ENCODE results near the gene CHRNA10. TPM values are rescaled to one million over a fixed set of nuclear protein-coding genes. Genes with fewer than 3 reads are reported as not detected.

CHRNA10 gene
- total RNA-seq, 1 experiment from 2014 or later: 3.6 TPM

- CTCF ChIA-PET: no interaction called here
- Mint-ChIP-seq H3K27ac (ENCODE audit: unreplicated experiment) (no peak overlapping the region), H3K4me3 (ENCODE audit: unreplicated experiment) (no peak overlapping the region), H3K4me1 (ENCODE audit: low read depth, unreplicated experiment) (no peaks in the 10 kb centered on the region), H3K9me3 (ENCODE audit: unreplicated experiment) (no peaks in the 10 kb centered on the region), H3K36me3 (ENCODE audit: insufficient read depth, unreplicated experiment) (peaks cover 57% of the 10 kb centered on the region), H3K27me3 (ENCODE audit: insufficient read depth, unreplicated experiment) (no peaks in the 10 kb centered on the region)
- no peak for DNase-seq
- Histone ChIP-seq H3K36me3 (ENCODE audit: control insufficient read depth, insufficient read depth, low read length) (0 out of 2 replicates have a peak, but pooled peaks cover 3% of the 10 kb centered on the region), H3K27me3 (replicated peaks; ENCODE audit: control insufficient read depth, insufficient read depth, low read length) (no peaks in the 10 kb centered on the region), H3K9me3 (no peaks in the 10 kb centered on the region), H3K4me3 (ENCODE audit: low read depth, low read length) (no peak overlapping the region), H3K4me1 (no peaks in the 10 kb centered on the region)
- TF ChIP-seq CTCF (IDR thresholded peaks at IDR 0.05; ENCODE audit: insufficient read depth in 1 of 2, low read depth in 1 of 2, low read length in 1 of 2, severe bottlenecking in 1 of 2, unreplicated experiment in 1 of 2): no peak
- POLR2A ChIA-PET: no interaction called here
- BruUV-seq (replicated peaks): no TSS peak
- intact Hi-C loops (cut with micrococcal nuclease; ENCODE audit: unreplicated experiment): no loop called here
These were observed 2.1 kb downstream of the CHRNA10 start for GRCh38 chr11:3669128-3669527.

GRCh38 chr11:3667149-3668035 lies 3.8 kb downstream of the CHRNA10 start:
- peaks cover 55% of the 10 kb centered on the region for H3K36me3 Mint-ChIP-seq (ENCODE audit: insufficient read depth, unreplicated experiment)
- Histone ChIP-seq H3K4me3 (ENCODE audit: low read depth, low read length) (no peak overlapping the region), H3K27me3 (replicated peaks; ENCODE audit: control insufficient read depth, insufficient read depth, low read length) (no peaks in the 10 kb centered on the region), H3K9me3 (no peaks in the 10 kb centered on the region), H3K4me1 (no peaks in the 10 kb centered on the region), H3K36me3 (ENCODE audit: control insufficient read depth, insufficient read depth, low read length) (0 out of 2 replicates have a peak, but pooled peaks cover 3% of the 10 kb centered on the region)
- POLR2A ChIA-PET: no interaction called here
- H3K27ac Mint-ChIP-seq (ENCODE audit: unreplicated experiment): no peak overlapping the region
- no peaks in the 10 kb centered on the region for H3K9me3 Mint-ChIP-seq (ENCODE audit: unreplicated experiment)
- H3K27me3 Mint-ChIP-seq (ENCODE audit: insufficient read depth, unreplicated experiment): no peaks in the 10 kb centered on the region
- TF ChIP-seq CTCF (IDR thresholded peaks at IDR 0.05; ENCODE audit: insufficient read depth in 1 of 2, low read depth in 1 of 2, low read length in 1 of 2, severe bottlenecking in 1 of 2, unreplicated experiment in 1 of 2): no peak
- H3K4me1 Mint-ChIP-seq (ENCODE audit: low read depth, unreplicated experiment): no peaks in the 10 kb centered on the region
- DNase-seq: no peak
- CTCF ChIA-PET: no interaction called here
- no TSS peak for BruUV-seq (replicated peaks)
- no peak overlapping the region for H3K4me3 Mint-ChIP-seq (ENCODE audit: unreplicated experiment)
- intact Hi-C loops (cut with micrococcal nuclease; ENCODE audit: unreplicated experiment): no loop called here

- H3K9me3 ChIP-seq: no peaks in the 10 kb centered on the region
- ChIA-PET CTCF (no interaction called here), POLR2A (no interaction called here)
- no peaks in the 10 kb centered on the region for H3K27me3 ChIP-seq (replicated peaks; ENCODE audit: control insufficient read depth, insufficient read depth, low read length)
- no peaks in the 10 kb centered on the region for H3K4me1 Mint-ChIP-seq (ENCODE audit: low read depth, unreplicated experiment)
- no peak for TF ChIP-seq CTCF (IDR thresholded peaks at IDR 0.05; ENCODE audit: insufficient read depth in 1 of 2, low read depth in 1 of 2, low read length in 1 of 2, severe bottlenecking in 1 of 2, unreplicated experiment in 1 of 2)
- H3K4me3 ChIP-seq (ENCODE audit: low read depth, low read length): no peak overlapping the region
- H3K9me3 Mint-ChIP-seq (ENCODE audit: unreplicated experiment): no peaks in the 10 kb centered on the region
- DNase-seq: no peak
- no peaks in the 10 kb centered on the region for H3K4me1 ChIP-seq
- intact Hi-C loops (cut with micrococcal nuclease; ENCODE audit: unreplicated experiment): no loop called here
- H3K27me3 Mint-ChIP-seq (ENCODE audit: insufficient read depth, unreplicated experiment): no peaks in the 10 kb centered on the region
- H3K27ac Mint-ChIP-seq (ENCODE audit: unreplicated experiment): no peak overlapping the region
- no peak overlapping the region for H3K4me3 Mint-ChIP-seq (ENCODE audit: unreplicated experiment)
- 0 out of 2 replicates have a peak, but pooled peaks cover 2% of the 10 kb centered on the region for H3K36me3 ChIP-seq (ENCODE audit: control insufficient read depth, insufficient read depth, low read length)
- peaks cover 52% of the 10 kb centered on the region for H3K36me3 Mint-ChIP-seq (ENCODE audit: insufficient read depth, unreplicated experiment)
- no TSS peak for BruUV-seq (replicated peaks)
These were observed 5.1 kb downstream of the CHRNA10 start for GRCh38 chr11:3666023-3666530.

Measured in Caco-2 (cell line).